ENCODE results near the gene ITPK1. TPM values are rescaled to one million over a fixed set of nuclear protein-coding genes. Genes with fewer than 3 reads are reported as not detected.

Gene ITPK1
- polyA plus RNA-seq, 1 of the 3 experiments (the other 2 are of a cell fraction): 23.2 TPM

- TF ChIP-seq RXRA (IDR thresholded peaks at IDR 0.05; ENCODE audit: borderline replicate concordance, low read depth) (no peak), YY1 (IDR thresholded peaks at IDR 0.05; ENCODE audit: low read depth) (no peak), FOXJ3 (CRISPR knock-in tag; IDR thresholded peaks at IDR 0.05) (no peak), GATA2 (CRISPR knock-in tag; IDR thresholded peaks at IDR 0.05) (0 out of 2 replicates have a peak, but pooled peaks have one; percentile 17), USF2 (IDR thresholded peaks at IDR 0.05; ENCODE audit: borderline replicate concordance, low read depth, low read length) (no peak), RFX5 (IDR thresholded peaks at IDR 0.05; ENCODE audit: low read length) (no peak), RCOR1 (IDR thresholded peaks at IDR 0.05; ENCODE audit: low read length) (peak; percentile 35; the same call in 1 of the 2 replicates), CHD2 (IDR thresholded peaks at IDR 0.05; ENCODE audit: low read length, partially characterized antibody) (peak; percentile 17), MEF2A (IDR thresholded peaks at IDR 0.05; ENCODE audit: borderline replicate concordance, low read depth) (no peak), POLR2AphosphoS5 (IDR thresholded peaks at IDR 0.05; ENCODE audit: low read depth, low read length) (no peak), FOXM1 (IDR thresholded peaks at IDR 0.05; ENCODE audit: low read depth) (no peak), SMC3 (IDR thresholded peaks at IDR 0.05; ENCODE audit: low read depth, low read length) (no peak), GABPA (IDR thresholded peaks at IDR 0.05; ENCODE audit: low read depth) (no peak)
Observed at GRCh38 chr14:92986254-92987147, 129.2 kb downstream of the ITPK1 start (continued).

GRCh38 chr14:92985521-92985920 lies 130.2 kb downstream of the ITPK1 start:
- H3K79me2 ChIP-seq (ENCODE audit: insufficient read depth): no peaks in the 10 kb centered on the region
- H3K4me1 ChIP-seq (ENCODE audit: control insufficient read depth in 1 of 2, insufficient read depth in 2 of 2, low read depth in 1 of 2, low read length in 1 of 2): peaks cover 0 to 55% of the 10 kb centered on the region in 2 experiments; a peak in 2 of 4 replicates
- TF ChIP-seq CTCF (IDR thresholded peaks at IDR 0.05) (no peak), MAX (IDR thresholded peaks at IDR 0.05; ENCODE audit: low read depth) (no peak), TEAD4 (IDR thresholded peaks at IDR 0.05; ENCODE audit: borderline replicate concordance, insufficient read depth) (no peak)
- no peak for DNase-seq
- H3K4me2 ChIP-seq: no peak overlapping the region
- H3K27ac ChIP-seq (ENCODE audit: low read depth in 2 of 2, low read length in 1 of 2): peak overlapping the region in 1 of 2 experiments; percentile 97; a peak in 2 of 4 replicates
- no peaks in the 10 kb centered on the region for H3F3A ChIP-seq (replicated peaks; ENCODE audit: insufficient read depth)
- no peaks in the 10 kb centered on the region for H3K27me3 ChIP-seq (ENCODE audit: insufficient read depth)
- no peaks in the 10 kb centered on the region for H4K20me1 ChIP-seq (ENCODE audit: insufficient read depth)
- no peaks in the 10 kb centered on the region for H3K36me3 ChIP-seq (replicated peaks in 1 of 2; ENCODE audit: control insufficient read depth in 1 of 2, insufficient read depth in 2 of 2, low read length in 1 of 2)
- H2AFZ ChIP-seq (ENCODE audit: low read depth): no peak overlapping the region
- no peak overlapping the region for H3K4me3 ChIP-seq (ENCODE audit: low read depth in 2 of 2, low read length in 1 of 2)
- no peaks in the 10 kb centered on the region for H3K9me3 ChIP-seq
- ChIA-PET CTCF (interaction anchor here (0.9 to 3.6 kb wide), 9 partner anchors 11 to 154 kb away, joined by 3 to 19 read pairs (median 6); no protein-coding TSS in a partner anchor), POLR2A (interaction anchor here (2.7 to 3.6 kb wide), 2 partner anchors 22 to 100 kb away, joined by 14 to 39 read pairs; no protein-coding TSS in a partner anchor)
- 98% methylated on average over 4 of the region's 4 CpGs for WGBS (ENCODE audit: low lambda C conversion rate)
- H3K9ac ChIP-seq: no peak overlapping the region
- H3K9me2 ChIP-seq: no peaks in the 10 kb centered on the region

Data from SK-N-SH (cell line).